HepG2 (cell line): ENCODE data around the gene ILKAP. TPM values are rescaled to one million over a fixed set of nuclear protein-coding genes. Genes with fewer than 3 reads are reported as not detected.
A peak's percentile ranks its signal among the peaks of the same experiment; 100 is the strongest.

Experiments used
- ATAC-seq: fragments of 200-7000 bp; cut with Tn5 transposase; 3 replicates; pipeline ENCODE4 v1.9.1; 2020; ENCODE audit warnings: mild to moderate bottlenecking, moderate library complexity
- BruUV-seq: library from RNA; stranded (reverse); fragments of 400-500 nt; replicated peaks from 2 replicates; lab custom pipeline; 2021; lab: Mats Ljungman, UMichigan
- CTCF ChIA-PET: fragments of 300-600 bp; formaldehyde crosslinking; extraction: SDS; loops from one replicate; lab custom pipeline; 2021; ENCODE audit warnings: low total read pairs, inconsistent platforms, low intra/inter-chr PET ratio; lab: Yijun Ruan, JAX
- POLR2A ChIA-PET: fragments of 350-600 bp; sonication (Branson Sonifier 250); formaldehyde crosslinking; loops from one replicate; lab custom pipeline; 2020; ENCODE audit warnings: antibody characterized with exemption, inconsistent platforms; lab: Yijun Ruan, JAX
- DNase-seq: peaks from one replicate; pipeline ENCODE4 v3.0.0-alpha.2; 2015; ENCODE audit warnings: low spot score
- FAIRE-seq: peaks from 3 replicates; lab custom pipeline; 2011; peaks lifted over from hg19 to GRCh38; lab: Jason Lieb, UNC
- H2AFZ ChIP-seq: one replicate; pipeline ENCODE4 v1.6.1; 2011; ENCODE audit warnings: low read length, inconsistent platforms
- H3K27ac ChIP-seq: fragments of 300-600 bp; 3 replicates; pipeline ENCODE4 v1.8.0; 2011; ENCODE audit warnings: mixed run types, mild to moderate bottlenecking, mixed read lengths, low read length, inconsistent platforms; ENCODE audit not compliant: insufficient read depth; ENCODE audit errors: extremely low read length
- H3K27me3 ChIP-seq, 2 experiments: fragments of 200-600 bp in 1 of 2; 2 replicates in 1 of 2; 3 replicates in 1 of 2; pipeline versions ENCODE4 v1.6.0 to v1.8.0; 2011; ENCODE audit warnings: low read length in 2 of 2, mild to moderate bottlenecking in 2 of 2, moderate library complexity in 2 of 2, inconsistent platforms in 1 of 2; ENCODE audit not compliant: insufficient read depth in 2 of 2, control insufficient read depth in 1 of 2
- H3K36me3 ChIP-seq, 2 experiments: fragments of 200-600 bp in 1 of 2; replicated peaks in 1 of 2; 2 replicates in 1 of 2; 3 replicates in 1 of 2; pipeline versions ENCODE4 v1.5.1 to v1.8.0; 2011; ENCODE audit warnings: low read length in 2 of 2, inconsistent platforms in 1 of 2; ENCODE audit not compliant: insufficient read depth in 2 of 2, control insufficient read depth in 1 of 2
- H3K4me1 ChIP-seq: 2 replicates; pipeline ENCODE4 v1.5.1; 2012; ENCODE audit warnings: low read length, inconsistent platforms; ENCODE audit not compliant: insufficient read depth
- H3K4me2 ChIP-seq: 2 replicates; pipeline ENCODE4 v1.6.0; 2011; ENCODE audit warnings: low read depth, low read length, inconsistent platforms
- H3K4me3 ChIP-seq, 3 experiments: fragments of 200-600 bp in 1 of 3; sonication (generic), shearing (Covaris generic) in 1 of 3; replicated peaks in 1 of 3; 2 replicates each; pipeline ENCODE4 v1.5.1; 2011 to 2016; ENCODE audit warnings: low read length in 3 of 3, inconsistent platforms in 2 of 3, low read depth in 2 of 3, mild to moderate bottlenecking in 2 of 3, control low read depth in 1 of 3, mixed read lengths in 1 of 3; ENCODE audit not compliant: insufficient read depth in 1 of 3
- H3K79me2 ChIP-seq: one replicate; pipeline ENCODE4 v1.6.1; 2011; ENCODE audit warnings: low read length, inconsistent platforms; ENCODE audit not compliant: insufficient read depth
- H3K9ac ChIP-seq: 2 replicates; pipeline ENCODE4 v1.6.0; 2011; ENCODE audit warnings: mild to moderate bottlenecking, low read depth, low read length, inconsistent platforms; ENCODE audit not compliant: insufficient read depth
- H3K9me3 ChIP-seq: 2 replicates; pipeline ENCODE4 v1.5.1; 2012; ENCODE audit warnings: mild to moderate bottlenecking, low read length
- H4K20me1 ChIP-seq: 2 replicates; pipeline ENCODE4 v1.6.0; 2011; ENCODE audit warnings: inconsistent platforms, mild to moderate bottlenecking, low read length, moderate library complexity; ENCODE audit not compliant: insufficient read depth
- GLI4 ChIP-seq: sonication (generic); formaldehyde crosslinking; IDR thresholded peaks from 2 replicates; pipeline ENCODE4 v1.5.1; 2020; ENCODE audit warnings: missing genetic modification reagents, mild to moderate bottlenecking, moderate library complexity, borderline replicate concordance
- HNF4G ChIP-seq, 2 experiments: sonication (generic) in 1 of 2; formaldehyde crosslinking in 1 of 2; IDR thresholded peaks; 2 replicates each; pipeline versions ENCODE4 v1.4.0 to v1.6.1; 2011 to 2020; ENCODE audit warnings: borderline replicate concordance in 2 of 2, low read depth in 2 of 2, mild to moderate bottlenecking in 2 of 2, low read length in 1 of 2, missing genetic modification reagents in 1 of 2, moderate library complexity in 1 of 2
- HNRNPLL ChIP-seq: fragments of 200-400 bp; formaldehyde crosslinking; IDR thresholded peaks from 2 replicates; pipeline ENCODE4 v1.6.1; 2017; ENCODE audit warnings: mild to moderate bottlenecking, low read depth, low read length; ENCODE audit not compliant: poor library complexity, severe bottlenecking
- NKX3-1 ChIP-seq: sonication (generic); formaldehyde crosslinking; IDR thresholded peaks from 2 replicates; pipeline ENCODE4 v1.5.0; 2020; ENCODE audit warnings: missing genetic modification reagents
- ZFY ChIP-seq: sonication (generic); formaldehyde crosslinking; IDR thresholded peaks from 2 replicates; pipeline ENCODE4 v1.4.0; 2020; ENCODE audit warnings: missing genetic modification reagents
- WGBS: methylation state at CpG from one replicate; pipeline ENCODE4 v1.1.6; 2017; ENCODE audit warnings: low lambda C conversion rate; 5-methylcytosine and 5-hydroxymethylcytosine counted together
- in situ Hi-C: cut with HindIII; loops from 2 replicates; pipeline ENCODE4 v1.10.0; 2017; ENCODE audit warnings: low pct_unique_long_range_greater_than_20kb; ENCODE audit not compliant: extremely low pct_ligation_motif_present
- intact Hi-C: fragments of 100-400 bp; cut with micrococcal nuclease; formaldehyde crosslinking; loops from one replicate; pipeline ENCODE4 v1.10.0; 2022; ENCODE audit not compliant: unreplicated experiment
- polyA plus RNA-seq, 8 experiments: library from polyadenylated mRNA; depleted of rRNA in 3 of 8; stranded (reverse) in 7 of 8; unstranded in 1 of 8; fragments of >200 nt; fragmentation: Illumina TruSeq in 4 of 8; extraction: Trizol in 4 of 8; gene quantifications; 2 replicates each; pipeline versions ENCODE4 v1.2.1 to v1.2.3, GENCODE V29; 2011 to 2016; ENCODE audit warnings: low read depth in 4 of 8, missing spikeins in 1 of 8, mixed read lengths in 1 of 8; ENCODE audit not compliant: insufficient read depth in 1 of 8
- total RNA-seq, 5 experiments: library from RNA; depleted of rRNA; stranded (reverse); fragments of >200 nt; fragmentation: Illumina TruSeq; extraction: Trizol; gene quantifications; 2 replicates each; pipeline ENCODE4 v1.2.3, GENCODE V29; 2016; ENCODE audit warnings: low read depth in 1 of 5
- TF ChIP-seq, protein P1 (sequence below): sonication (generic); formaldehyde crosslinking; conservative IDR thresholded peaks from 2 replicates; pipeline ENCODE4 v1.4.0; 2020; ENCODE audit warnings: missing genetic modification reagents
- TF ChIP-seq, protein P2 (sequence below): sonication (generic); formaldehyde crosslinking; IDR thresholded peaks from 2 replicates; pipeline ENCODE4 v1.9.0; 2021; ENCODE audit warnings: missing genetic modification reagents, borderline replicate concordance

ILKAP gene
- total and polyA plus RNA-seq, 2 of the 13 experiments (the other 11 are each of a cell fraction or from before 2014, with no cell fraction given) = 29.6 to 33.1 TPM

DNA sequence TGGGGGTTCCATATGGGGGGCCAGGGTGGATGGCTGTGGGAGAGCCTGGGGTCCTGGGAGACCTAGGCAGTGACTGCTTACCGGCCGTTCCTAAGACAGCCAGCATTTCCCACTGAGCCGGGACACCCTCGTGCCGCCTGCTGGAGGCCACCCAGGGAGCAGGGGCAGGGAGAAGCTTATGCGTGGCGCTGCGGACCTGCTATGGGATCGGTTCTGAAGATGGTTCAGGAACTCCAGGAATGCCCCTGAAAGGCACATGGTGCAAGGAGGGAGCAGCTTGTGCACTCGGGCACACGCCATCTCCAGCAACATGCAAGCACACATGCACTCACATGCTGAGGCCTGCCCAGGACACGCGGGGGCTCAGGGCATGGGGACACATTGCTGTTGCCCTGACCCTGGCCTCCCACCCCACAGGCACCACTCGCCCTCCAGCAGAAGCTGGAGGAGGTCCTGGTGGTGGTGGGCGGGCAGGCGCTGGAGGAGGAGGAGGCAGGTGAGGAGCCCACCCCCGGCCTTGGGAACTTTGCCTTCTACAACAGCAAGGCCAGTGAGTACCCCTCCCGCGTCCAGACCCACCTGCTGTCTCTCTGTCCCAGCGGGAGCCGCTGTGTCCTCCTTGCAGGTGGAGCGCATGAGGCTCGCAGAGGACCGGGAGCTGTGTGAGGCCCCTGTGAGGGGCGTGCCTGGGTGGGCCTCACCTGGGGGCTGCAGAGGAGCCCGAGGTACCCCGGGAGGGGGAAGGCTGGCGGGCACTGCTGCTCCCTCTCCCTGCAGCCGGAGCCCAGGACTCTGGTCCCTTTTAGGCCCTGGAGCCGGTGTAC is 60.9 kb downstream of the ILKAP start:
- Histone ChIP-seq H3K4me1 (peaks cover 44% of the 10 kb centered on the region), H3K79me2 (no peaks in the 10 kb centered on the region), H3K36me3 (no peaks in the 10 kb centered on the region), H2AFZ (no peak overlapping the region), H3K4me2 (peak overlapping the region; percentile 21), H3K9me3 (no peaks in the 10 kb centered on the region), H3K27ac (no peak overlapping the region), H3K9ac (no peak overlapping the region), H3K4me3 (no peak overlapping the region; a peak in 1 of 6 replicates), H3K27me3 (peaks cover 17 to 50% of the 10 kb centered on the region in 2 experiments), H4K20me1 (no peaks in the 10 kb centered on the region)
- intact Hi-C loops (no loop called here), in situ Hi-C loops (no loop called here)
- no TSS peak for BruUV-seq
- 38% methylated on average over 16 of the region's 30 CpGs for WGBS
- ATAC-seq = peak; percentile 13
- ChIA-PET CTCF (no interaction called here), POLR2A (interaction anchor here (0.9 to 1.0 kb wide), 2 partner anchors 9 to 82 kb away, joined by 3 read pairs; partner anchors contain the start of gene SCLY)
- no peak for FAIRE-seq
- DNase-seq = no peak
- TF ChIP-seq, protein P1, sequence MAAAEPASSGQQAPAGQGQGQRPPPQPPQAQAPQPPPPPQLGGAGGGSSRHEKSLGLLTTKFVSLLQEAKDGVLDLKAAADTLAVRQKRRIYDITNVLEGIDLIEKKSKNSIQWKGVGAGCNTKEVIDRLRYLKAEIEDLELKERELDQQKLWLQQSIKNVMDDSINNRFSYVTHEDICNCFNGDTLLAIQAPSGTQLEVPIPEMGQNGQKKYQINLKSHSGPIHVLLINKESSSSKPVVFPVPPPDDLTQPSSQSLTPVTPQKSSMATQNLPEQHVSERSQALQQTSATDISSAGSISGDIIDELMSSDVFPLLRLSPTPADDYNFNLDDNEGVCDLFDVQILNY = 0 out of 2 replicates have a peak, but pooled peaks have one; percentile 12
- TF ChIP-seq, protein P2, sequence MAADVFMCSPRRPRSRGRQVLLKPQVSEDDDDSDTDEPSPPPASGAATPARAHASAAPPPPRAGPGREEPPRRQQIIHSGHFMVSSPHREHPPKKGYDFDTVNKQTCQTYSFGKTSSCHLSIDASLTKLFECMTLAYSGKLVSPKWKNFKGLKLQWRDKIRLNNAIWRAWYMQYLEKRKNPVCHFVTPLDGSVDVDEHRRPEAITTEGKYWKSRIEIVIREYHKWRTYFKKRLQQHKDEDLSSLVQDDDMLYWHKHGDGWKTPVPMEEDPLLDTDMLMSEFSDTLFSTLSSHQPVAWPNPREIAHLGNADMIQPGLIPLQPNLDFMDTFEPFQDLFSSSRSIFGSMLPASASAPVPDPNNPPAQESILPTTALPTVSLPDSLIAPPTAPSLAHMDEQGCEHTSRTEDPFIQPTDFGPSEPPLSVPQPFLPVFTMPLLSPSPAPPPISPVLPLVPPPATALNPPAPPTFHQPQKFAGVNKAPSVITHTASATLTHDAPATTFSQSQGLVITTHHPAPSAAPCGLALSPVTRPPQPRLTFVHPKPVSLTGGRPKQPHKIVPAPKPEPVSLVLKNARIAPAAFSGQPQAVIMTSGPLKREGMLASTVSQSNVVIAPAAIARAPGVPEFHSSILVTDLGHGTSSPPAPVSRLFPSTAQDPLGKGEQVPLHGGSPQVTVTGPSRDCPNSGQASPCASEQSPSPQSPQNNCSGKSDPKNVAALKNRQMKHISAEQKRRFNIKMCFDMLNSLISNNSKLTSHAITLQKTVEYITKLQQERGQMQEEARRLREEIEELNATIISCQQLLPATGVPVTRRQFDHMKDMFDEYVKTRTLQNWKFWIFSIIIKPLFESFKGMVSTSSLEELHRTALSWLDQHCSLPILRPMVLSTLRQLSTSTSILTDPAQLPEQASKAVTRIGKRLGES (CRISPR knock-in tag) = no peak
- no peak for TF ChIP-seq HNF4G (IDR thresholded peaks at IDR 0.05; ENCODE audit: borderline replicate concordance, low read depth, low read length)
- no peak for TF ChIP-seq HNF4G (CRISPR knock-in tag; IDR thresholded peaks at IDR 0.05; ENCODE audit: borderline replicate concordance, low read depth)
- TF ChIP-seq ZFY = peak; percentile 25; the same call in 1 of the 2 replicates
- TF ChIP-seq HNRNPLL = peak; percentile 4
- no peak for TF ChIP-seq GLI4 (CRISPR knock-in tag)
- no peak for TF ChIP-seq NKX3-1 (CRISPR knock-in tag)
